Fibroblast of pulmonary artery (primary cell): ENCODE results near the gene NSFL1C.

Experiments used
- DNase-seq: peaks from one replicate; pipeline ENCODE4 v3.0.0-alpha.2; 2010; ENCODE audit warnings: low read depth
- H3K4me3 ChIP-seq: replicated peaks from 2 replicates; pipeline ENCODE4 v1.5.1; 2011; ENCODE audit warnings: low read depth, mild to moderate bottlenecking, control low read depth, low read length, moderate library complexity
- TF ChIP-seq, protein P1 (sequence below): IDR thresholded peaks from 2 replicates; pipeline ENCODE4 v1.5.1; 2011; ENCODE audit warnings: mild to moderate bottlenecking, control low read depth, low read length, inconsistent platforms; ENCODE audit errors: missing control alignments

The NSFL1C gene

DNA sequence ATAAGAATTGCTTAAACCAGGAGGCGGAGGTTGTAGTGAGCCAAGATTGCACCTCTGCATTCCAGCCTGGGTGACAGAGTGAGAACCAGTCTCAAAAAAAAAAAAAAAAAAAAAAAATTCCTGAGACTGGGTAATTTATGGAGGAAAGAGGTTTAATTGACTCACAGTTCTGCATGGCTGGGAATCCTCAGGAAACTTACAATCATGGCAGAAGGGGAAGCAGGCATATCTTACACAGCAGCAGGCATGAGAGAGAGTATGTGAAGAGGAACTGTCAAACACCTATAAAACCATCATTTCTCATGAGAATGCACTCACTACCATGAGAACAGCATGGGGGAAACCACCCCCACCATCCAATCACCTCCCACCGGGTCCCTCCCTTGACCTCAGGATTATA, 72.0 kb downstream of the NSFL1C start:
- no peak for DNase-seq
- TF ChIP-seq, protein P1, sequence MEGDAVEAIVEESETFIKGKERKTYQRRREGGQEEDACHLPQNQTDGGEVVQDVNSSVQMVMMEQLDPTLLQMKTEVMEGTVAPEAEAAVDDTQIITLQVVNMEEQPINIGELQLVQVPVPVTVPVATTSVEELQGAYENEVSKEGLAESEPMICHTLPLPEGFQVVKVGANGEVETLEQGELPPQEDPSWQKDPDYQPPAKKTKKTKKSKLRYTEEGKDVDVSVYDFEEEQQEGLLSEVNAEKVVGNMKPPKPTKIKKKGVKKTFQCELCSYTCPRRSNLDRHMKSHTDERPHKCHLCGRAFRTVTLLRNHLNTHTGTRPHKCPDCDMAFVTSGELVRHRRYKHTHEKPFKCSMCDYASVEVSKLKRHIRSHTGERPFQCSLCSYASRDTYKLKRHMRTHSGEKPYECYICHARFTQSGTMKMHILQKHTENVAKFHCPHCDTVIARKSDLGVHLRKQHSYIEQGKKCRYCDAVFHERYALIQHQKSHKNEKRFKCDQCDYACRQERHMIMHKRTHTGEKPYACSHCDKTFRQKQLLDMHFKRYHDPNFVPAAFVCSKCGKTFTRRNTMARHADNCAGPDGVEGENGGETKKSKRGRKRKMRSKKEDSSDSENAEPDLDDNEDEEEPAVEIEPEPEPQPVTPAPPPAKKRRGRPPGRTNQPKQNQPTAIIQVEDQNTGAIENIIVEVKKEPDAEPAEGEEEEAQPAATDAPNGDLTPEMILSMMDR, result no peak
- no peak overlapping the region for H3K4me3 ChIP-seq

GRCh38 chr20:1393507-1393882, 73.2 kb downstream of the NSFL1C start:
- H3K4me3 ChIP-seq, result peak overlapping the region; percentile 70
- DNase-seq, result no peak
- TF ChIP-seq, protein P1, result no peak

DNA sequence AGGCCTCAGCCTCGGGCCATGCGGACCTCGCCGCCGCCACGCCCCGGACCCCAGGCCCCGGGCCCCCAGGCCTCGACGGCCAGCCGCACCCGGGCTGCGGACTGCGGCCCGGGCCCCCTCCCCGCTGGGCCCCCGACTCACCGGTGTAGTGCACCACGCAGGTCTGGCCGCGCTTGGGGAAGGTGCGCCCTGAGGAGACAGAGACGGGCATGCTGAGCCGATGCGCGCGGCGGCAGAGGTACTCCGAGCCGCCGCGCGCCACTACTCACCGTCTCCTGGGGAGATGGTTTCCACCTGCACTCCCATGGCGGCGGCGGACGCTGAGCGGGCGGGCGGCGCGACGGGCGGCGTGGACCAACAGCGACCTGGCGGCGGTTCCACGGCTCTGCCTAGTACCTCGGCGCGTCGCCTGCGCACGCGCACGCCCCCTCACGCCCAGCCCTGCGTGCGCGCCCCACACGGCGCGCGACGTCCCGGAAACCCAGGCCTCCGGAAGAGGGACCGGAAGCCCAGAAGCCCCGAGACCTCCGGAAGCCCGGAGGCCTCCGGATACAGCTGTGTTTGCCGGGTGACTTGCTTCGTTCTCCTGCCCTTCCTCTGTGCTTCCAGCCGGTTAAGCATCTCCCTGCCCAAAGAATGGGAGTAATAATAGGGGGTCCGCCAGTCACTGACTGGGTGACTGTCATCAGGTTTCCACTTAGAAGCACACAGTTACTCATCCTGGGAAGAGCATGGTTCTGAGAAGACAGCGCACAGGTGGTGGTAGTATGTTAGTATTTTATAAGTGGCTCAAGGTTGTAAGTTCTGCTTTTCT, 73.7 kb downstream of the NSFL1C start, which contains the start of gene FKBP1A:
Gene FKBP1A (minus strand): TSS at position 362 of the 814 bp plus-strand sequence. CDS start 56 bp downstream, at position 306.
- peak; percentile 92 for DNase-seq
- TF ChIP-seq, protein P1, result no peak
- H3K4me3 ChIP-seq, result peak within 1 kb of the TSS; percentile 70

DNA sequence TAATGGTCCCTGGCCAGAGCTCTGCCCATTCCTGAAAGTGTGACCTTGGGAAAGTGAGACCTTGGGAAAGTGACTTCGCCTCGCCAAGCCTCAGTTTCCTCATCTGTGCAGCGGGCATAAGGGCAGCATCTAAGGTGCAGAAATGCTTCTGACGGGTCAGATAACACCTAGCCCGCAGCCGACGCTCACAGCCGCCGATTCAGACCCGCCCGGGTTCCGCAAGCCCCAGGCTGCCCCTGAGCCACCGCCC, 74.3 kb downstream of the NSFL1C start:
- TF ChIP-seq, protein P1, result no peak
- peak overlapping the region; percentile 70 for H3K4me3 ChIP-seq
- DNase-seq, result no peak
